HG02798 (cell line): ENCODE results near the gene TMBIM1.

Source experiments
- ATAC-seq: cut with Tn5 transposase; IDR thresholded peaks from one replicate; pipeline ENCODE4 v1.9.1; 2021; ENCODE audit warnings: mild to moderate bottlenecking; ENCODE audit not compliant: unreplicated experiment, poor library complexity

TMBIM1 gene, protein sequence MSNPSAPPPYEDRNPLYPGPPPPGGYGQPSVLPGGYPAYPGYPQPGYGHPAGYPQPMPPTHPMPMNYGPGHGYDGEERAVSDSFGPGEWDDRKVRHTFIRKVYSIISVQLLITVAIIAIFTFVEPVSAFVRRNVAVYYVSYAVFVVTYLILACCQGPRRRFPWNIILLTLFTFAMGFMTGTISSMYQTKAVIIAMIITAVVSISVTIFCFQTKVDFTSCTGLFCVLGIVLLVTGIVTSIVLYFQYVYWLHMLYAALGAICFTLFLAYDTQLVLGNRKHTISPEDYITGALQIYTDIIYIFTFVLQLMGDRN

DNA sequence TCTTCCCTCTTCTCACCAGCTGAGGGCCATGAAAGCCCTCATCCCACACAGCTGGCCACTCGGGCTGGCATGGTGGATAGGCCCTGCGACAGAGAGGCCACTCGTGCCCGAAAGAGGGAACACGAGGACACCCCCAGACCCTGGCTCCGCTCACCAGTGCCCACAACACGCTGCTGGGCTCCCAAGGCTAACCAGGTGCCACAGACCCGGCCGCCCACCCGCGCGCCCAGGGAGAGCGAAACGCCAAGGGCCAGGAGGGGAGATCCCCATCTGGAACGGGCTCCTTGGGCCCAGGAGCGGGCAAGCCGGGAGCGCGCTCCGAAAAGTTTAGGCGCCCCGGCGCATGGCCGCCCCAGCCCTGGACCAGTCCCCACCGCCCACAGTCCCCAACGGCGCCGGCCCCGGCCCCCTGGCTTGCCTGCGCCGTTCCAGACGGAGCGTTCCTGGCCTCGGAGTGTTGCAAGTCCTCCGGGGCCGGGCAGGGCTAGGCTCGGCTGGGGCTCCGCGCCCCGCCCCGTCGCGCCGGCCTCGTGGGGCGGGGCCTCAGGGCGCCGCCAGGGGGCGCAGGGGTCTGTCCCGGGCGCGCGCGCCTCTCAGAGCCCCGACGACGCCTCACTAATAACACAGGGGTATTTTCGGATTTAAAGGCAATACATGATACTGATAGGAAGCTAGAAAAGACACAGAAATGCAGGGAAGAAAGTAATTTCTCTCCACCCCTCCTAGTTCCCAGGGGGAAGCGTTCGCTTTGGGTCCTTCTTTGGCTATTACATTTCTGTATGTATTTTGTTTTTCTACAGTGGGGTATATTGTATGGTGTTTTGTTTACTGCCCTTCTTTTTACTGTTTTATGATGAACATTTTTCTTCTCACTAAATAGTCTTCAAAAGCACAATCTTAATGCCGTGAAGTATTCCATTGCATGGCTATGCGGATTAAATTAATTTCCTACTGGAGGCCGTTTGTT, at the start of gene TMBIM1:
Gene TMBIM1 (minus strand): TSS at position 456 of the 967 bp plus-strand sequence. CDS start 10,362 bp downstream, outside the sequence.
- peak; percentile 80 for ATAC-seq

DNA sequence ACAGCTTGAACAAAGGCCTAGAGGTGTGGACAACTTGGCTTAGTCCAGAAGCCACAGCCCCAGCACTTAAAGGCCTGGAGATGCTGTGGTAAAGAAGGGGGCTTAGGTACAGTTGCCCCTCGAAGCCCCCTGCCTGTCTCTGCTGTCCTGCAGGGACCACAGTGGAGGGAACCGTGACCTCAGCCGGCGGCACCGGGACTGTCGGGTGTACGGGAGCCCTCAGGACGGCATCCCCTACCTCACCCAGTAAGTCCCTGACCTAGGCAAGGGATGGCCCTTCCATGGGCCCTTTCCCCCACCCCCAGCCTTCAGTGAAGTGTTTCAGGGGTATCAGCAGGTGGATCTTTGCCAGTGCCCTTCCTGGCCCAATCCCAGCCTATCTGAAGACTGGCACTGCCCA, 49.1 kb upstream of the TMBIM1 start:
- ATAC-seq = no peak

DNA sequence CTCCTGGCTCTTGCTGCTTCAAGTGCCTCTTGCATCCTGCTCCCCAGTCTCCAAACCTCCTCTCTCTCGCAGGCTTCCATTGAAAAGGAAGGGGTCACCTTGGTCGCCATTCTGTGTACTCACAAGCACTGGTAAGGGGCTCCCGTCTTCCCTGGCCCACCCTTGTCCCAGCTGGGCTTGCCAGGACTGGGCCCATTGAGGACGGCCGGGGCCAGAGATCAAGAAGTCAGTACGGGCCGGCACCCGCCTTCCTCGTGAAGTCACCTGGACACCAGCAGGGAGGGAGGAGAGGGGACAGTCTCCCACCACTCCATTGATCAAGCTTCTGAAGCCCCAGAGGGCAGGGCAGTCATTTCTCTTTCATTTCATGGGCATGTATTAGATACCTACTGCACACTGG, 48.4 kb upstream of the TMBIM1 start:
- no peak for ATAC-seq

DNA sequence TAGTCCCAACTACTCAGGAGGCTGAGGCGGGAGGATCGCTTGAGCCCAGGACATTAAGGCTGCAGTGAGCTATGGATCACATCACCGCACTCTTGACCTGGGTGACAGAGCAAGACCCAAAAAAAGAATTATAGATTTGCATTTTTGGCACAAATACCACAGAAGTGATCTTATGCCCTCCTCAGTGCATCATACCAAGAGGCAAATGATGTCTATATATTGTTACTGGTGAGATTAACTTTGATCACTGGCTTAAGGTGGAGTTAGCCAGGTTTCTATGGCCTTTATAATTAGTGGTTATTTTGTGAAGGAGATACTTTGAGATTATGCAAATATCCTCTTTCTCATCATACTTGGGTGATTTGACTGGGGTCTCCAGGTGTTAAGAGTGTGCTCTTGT, 42.2 kb upstream of the TMBIM1 start:
- no peak for ATAC-seq

DNA sequence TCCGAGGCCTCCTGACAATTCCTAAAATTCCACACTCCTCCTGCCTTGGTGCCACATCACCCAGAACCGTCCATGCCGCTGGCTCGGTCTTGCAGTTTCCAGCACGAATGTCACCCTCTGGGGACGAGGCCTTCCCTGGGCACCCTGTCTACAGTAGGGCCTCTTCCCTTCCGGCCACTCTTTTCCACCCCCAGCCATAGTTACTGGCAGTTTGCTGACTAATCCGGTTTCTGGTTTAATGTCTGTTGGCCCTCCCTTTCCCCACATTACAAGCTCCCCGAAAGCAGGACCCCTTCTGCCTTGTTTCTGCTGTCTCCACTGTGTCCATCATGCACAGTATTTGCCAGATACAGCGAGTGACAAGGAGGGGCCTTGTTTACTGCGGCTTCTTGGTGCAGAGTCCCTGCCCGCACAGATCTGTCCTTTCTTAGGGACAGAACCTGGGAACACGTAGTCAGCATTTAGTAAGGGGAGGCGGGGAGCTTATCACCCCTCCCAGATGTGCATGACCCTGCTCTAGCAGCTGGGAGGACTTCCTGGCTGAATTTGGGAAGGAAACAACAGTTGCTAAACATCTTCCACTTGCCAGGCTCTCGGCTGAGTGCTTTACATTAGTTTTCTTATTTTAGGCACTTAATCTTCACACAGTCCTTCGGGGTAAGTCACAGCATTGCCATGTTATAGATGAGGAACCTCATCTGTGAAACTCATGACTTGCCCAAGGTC, 40.8 kb upstream of the TMBIM1 start:
- ATAC-seq = no peak

DNA sequence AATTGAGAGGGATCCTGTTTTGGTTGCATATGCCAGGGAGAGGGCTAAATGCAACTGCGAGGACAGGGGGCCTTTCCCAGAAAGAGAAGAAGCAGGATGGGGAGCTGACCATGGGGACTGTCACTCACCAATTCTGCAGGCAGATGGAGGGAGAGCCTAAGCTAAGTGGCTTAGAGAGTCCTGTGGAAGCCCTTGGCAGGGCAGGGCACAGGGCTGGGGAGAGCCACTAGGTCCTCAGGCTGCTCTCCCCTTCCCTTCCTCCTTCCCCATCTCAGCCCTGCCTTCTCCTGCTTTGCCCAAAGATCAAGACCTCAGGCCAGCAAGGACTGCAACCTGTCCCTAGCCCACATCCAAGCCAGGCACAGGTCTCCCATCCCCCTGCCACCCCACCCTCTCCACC, 40.0 kb upstream of the TMBIM1 start:
- no peak for ATAC-seq

DNA sequence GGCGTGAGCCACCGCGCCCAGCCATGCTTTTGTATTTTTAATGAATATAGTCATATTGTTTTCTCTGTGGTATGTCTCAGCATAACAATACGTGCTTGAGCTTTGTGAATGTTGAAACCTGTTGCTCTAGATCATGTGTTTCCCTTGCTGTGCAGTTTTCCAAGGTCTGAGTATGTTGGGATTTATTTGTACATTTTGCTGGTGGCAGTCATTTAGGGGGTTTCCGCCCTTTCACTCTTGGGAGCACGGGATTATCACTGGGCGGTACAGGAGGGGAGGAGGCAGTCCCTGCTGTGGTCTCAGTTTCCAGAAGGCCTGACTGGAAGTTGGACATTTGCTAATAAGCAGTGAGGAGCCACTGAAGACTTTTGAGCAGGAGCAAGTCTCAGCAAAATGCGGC, 39.4 kb upstream of the TMBIM1 start:
- ATAC-seq = no peak

DNA sequence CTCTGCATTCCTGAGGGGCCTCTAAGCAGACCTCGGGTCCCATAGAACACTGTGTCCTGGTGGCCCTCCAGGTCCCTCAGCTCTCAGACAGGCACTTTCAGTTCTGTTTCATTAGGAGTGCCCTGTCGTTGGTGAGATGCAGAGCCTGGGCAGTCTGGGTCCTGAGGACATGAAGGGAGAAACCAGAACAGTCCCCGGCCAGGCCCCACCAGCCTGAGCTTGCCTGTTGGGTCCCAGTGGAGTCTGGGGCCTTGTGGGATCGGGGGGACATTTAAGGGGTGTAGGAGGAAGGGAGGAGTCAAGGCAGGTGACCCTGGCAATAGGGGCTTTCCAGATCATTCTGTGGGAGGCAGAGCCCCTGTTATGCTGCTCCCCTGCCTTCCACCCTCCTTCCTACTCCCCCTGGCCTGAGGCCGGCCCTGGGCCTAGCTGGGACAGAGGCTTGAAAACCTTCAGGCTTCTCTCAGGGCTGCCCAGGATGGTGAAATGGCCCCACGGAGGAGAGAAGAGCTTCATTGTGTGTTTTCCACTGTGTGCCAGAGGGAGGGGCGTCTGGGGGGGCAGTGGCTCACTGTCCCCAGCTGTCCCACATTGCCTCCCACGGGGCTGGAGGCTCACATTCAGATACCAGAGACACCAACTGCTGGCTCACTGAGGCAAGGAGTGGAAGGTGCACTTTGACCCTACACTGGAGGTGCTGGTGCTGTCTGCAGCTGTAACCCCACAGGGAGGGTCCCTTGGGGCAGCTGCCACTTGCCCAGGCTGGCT, 37.7 kb upstream of the TMBIM1 start:
- peak; percentile 49 for ATAC-seq

DNA sequence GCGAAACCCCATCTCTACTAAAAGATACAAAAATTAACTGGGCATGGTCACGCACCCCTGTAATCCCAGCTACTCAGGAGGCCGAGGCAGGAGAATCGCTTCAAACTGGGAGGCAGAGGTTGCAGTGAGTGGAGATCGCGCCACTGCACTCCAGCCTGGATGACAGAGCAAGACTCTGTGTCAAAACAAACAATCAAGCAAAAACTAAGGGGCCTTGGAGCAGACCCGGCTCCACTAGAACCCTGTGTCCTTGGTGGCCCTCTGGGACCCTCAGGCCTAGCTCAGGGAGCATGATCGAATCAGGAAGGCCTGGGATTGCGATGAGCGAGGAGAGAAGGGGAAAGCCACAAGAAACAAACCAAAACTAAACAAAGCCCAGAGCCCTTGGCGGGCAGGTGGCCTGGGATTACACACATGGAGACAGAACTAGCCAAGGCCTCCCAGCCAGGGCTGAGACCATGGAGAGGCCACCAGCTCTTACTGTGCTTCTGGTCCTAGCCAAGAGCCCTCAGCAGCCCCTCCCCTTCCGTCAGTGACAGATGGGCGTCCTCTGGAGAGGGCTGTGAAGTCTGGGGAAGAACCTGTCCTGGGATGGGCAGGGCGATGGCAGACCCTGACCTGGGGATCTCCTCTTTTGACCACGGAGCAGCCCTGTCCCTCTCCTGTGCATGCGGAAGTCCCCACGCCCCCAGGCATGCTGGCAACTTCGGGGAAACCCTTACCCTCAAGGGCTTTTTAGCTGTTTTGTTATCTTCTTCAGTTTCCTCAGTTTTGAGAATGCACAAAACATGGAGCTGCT, 36.9 kb upstream of the TMBIM1 start:
- ATAC-seq = peak; percentile 57

DNA sequence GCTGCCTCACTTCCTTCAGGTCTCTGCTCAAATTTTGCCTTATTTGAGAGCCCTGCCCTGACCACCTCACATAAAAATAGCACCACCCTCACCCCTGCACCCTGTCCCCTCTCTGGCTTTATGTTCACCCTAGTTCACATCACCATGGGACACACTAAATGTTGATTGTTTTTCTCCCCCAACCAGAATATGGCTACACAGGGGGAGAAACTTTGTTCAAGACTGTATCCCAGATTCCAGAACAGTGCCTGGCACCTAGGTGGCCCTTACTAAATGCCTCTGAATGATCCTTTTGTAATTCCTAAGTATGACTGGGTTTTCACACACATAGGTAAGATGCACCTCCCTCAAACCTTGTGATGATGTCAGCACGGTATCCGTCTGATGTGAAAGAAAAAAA, 36.0 kb upstream of the TMBIM1 start:
- no peak for ATAC-seq

DNA sequence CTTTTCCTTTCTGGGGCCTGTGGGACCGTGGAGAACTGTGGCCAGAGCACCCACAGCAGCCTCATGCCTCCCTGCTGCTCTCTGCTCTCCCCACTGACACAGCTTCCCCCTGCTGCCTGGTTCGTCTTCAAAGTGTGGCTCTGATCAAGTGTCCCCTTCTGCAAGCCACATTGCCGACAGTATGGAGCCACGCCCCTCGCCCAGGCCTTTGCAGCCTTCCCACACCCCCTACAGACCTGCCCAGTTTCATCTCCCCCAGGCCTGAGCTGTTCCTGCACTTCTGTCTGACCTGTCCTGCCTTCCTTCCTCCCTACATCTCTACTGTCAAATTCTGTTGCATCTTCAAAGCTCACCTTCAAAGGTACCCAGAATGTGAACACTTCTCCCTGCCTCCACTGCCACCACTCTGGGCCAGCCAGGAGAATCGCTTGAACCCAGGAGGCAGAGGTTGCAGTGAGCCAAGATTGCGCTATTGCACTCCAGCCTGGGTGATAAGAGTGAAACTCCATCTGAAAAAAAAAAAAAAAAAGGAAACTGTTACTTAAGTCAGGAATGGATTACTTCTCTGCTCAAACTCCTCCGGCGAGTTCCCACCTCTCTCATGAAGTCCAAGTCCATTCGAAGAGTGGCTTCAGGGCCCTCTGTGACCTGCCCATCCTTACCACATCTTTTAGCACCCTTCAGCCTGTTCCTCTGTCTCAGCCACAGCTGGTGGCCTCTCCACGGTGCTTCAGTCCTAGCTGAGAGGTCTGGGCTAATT, 35.3 kb upstream of the TMBIM1 start:
- no peak for ATAC-seq

DNA sequence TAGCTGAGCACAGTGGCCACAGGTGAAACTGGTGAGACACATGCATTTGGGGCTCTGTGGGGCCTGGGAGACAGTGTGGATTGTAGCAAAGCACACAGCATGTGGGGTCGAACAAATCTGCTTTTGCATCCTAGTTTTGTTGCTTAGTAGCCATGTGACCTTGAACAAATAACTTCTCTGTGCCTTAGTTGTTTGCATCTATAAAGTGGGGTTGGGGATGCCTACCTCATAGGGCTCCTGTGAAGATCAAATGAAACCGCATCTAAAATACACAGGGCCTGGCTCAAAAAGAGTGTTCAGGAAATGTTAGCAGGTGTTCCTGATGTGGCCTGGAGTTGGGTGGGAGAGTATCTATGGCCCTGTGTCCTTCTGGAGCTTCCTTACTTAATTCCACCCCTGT, 34.0 kb upstream of the TMBIM1 start:
- no peak for ATAC-seq

DNA sequence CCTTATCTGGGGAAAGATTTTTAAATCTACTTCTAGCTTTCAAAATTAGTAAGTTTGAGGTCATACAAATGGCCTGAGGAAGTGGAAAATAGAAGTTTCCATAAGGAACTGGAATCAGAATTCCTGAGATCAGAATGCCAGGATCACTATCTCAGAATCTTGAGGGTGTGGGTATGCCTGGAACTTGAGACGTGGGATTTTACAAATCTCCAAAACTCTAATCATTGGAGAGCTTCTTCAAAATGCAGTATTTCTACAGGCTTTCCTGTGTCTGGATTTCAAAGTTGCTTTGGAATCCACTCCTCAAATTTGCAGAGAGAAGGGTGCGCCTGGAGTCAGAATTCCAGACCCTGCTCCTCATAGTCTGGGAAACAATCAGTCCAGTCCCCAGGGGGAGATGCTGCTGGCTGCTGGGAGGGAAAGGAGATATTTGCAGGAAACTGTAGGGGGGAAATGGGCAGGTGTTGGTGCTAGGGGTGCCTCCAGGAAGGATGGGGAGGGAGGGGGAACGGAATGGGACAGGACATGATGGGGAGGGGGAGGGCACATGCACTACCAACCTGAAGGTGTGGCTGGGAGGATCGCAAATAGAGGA, 33.4 kb upstream of the TMBIM1 start:
- ATAC-seq = no peak

DNA sequence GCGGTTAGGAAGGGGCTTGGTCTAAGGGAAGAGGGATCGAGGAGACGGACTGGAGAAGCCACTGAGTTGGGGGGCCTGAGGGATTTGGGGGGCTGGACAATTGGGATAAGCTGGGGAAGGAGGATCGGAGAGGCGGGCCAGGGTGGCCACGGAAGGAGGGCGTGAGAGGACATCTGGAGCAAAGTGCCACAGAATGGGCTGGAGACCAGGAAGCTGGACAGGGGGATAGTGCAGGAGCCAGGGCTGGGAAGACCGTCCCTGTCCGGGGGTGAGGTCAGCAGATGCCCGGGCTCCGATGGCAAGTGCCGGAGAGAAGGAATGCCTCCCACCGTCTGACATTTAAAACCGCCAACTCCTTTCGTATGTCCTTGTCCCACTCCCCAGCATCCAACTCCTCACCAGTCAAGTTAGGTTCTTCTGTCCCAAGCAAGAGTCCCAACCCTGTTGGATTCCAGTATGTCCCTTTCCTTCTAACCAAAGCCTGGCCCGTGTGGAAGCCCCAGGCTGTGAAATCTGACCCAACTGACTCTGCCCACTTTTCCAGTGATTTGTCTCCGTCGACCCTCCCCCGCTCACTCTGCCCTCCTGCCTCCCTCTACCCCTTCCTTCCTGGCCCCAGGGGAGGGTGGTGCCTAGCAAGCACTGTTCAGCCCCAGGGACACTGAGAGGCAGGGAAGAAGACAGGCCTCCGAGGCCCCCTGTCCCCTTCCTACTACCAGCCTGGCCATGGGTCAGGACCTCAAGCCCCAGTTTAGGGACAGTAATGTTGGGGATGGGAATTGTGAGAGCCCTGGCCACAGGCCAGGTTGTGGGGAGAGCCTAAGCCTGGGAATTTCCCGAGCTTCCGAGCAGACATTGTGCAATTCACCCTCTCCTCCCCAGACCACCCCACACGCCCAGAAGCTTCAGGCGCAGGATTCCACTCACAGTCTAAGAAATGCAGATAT, 31.5 kb upstream of the TMBIM1 start:
- ATAC-seq = no peak

DNA sequence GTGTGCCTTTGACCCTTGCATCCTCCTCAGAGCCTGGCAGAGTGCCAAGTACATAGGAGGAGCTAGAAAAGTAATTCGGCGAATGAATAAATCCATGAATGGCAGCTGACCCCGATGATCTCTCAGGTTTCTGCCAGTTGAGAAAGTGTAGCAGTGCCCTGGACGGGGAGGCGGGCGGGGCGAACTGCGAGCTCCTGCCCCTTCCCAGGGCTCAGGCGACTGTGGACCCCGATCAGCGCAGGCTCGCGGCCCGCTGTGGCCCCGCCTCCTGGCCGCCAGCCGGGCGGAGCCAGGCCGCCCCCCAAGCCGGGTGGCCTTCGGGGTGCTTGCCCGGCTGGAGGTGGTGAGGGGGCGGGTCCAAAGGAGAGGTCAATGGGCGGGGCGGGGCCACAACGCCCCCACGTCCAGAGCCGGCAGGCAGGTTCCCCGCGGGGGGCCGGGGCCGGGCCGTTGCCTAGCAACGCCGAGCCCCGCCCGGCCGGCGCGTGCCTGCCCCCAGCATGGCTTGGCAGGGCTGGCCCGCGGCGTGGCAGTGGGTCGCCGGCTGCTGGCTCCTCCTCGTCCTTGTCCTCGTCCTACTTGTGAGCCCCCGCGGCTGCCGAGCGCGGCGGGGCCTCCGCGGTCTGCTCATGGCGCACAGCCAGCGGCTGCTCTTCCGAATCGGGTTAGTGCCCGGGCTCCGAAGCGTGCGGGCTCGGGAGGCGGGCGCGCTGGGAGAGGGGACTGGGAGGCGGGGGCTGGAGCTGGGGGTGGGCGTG, 30.6 kb upstream of the TMBIM1 start:
- peak; percentile 86 for ATAC-seq

DNA sequence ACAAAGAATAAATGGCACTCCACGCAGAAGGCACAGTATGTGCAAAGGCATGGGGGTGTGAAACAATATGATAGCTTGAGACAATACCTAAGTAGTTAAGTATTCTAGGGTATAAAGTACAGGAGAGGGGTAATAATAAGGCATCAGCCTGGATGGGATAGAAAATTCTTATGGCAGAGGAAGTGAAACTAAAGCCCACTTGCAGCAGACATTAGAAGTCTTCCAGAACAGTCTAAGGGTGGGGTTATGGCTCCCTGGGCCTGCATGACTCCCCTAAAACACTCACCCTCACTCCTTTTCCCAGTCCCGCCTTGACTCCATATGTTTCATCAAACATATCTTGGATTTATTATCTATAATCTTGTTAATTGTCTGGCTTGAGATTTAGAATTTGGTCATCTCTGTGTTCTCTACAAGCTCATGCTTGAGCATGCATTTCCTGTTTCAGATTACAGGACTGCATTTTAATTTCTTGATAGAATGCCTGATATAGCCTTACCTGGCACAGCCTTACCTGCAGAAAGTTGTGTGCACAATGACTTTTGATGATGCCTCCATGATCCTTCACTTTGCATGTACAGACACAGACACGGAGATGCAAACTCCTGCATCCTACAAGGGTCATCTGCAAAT, 28.5 kb upstream of the TMBIM1 start:
- ATAC-seq = no peak
